PC-3 (cell line): ENCODE measurements around the gene MAD1L1. TPM values are rescaled to one million over a fixed set of nuclear protein-coding genes. Genes with fewer than 3 reads are reported as not detected.

Experiments
- ATAC-seq: fragments of 200-7000 bp; cut with Tn5 transposase; 2 replicates; pipeline ENCODE4 v1.9.1; 2020; ENCODE audit warnings: mild to moderate bottlenecking, moderate library complexity
- BruUV-seq: library from RNA; stranded (reverse); fragments of 400-500 nt; replicated peaks from 2 replicates; lab custom pipeline; 2021; lab: Mats Ljungman, UMichigan
- CTCF ChIA-PET: fragments of 300-600 bp; sonication (Branson Sonifier 250); formaldehyde crosslinking; loops from one replicate; lab custom pipeline; 2022; ENCODE audit warnings: antibody characterized with exemption; lab: Charles Lee
- POLR2A ChIA-PET: fragments of 300-600 bp; sonication (Branson Sonifier 250); formaldehyde crosslinking; loops from one replicate; lab custom pipeline; 2022; ENCODE audit warnings: antibody characterized with exemption; ENCODE audit not compliant: unreplicated experiment; lab: Charles Lee
- DNase-seq: peaks from one replicate; pipeline ENCODE4 v3.0.0-alpha.2; 2015
- H2AFZ ChIP-seq: fragments of 300-600 bp; sonication (generic); 2 replicates; pipeline ENCODE4 v1.6.0; 2016; ENCODE audit warnings: antibody characterized with exemption, low read length
- H3F3A ChIP-seq: fragments of 300-600 bp; sonication (generic); one replicate; pipeline ENCODE4 v1.6.0; 2017; ENCODE audit warnings: antibody characterized with exemption, low read length, control low read depth, mild to moderate bottlenecking; ENCODE audit not compliant: unreplicated experiment
- H3K27ac ChIP-seq: fragments of 300-600 bp; sonication (generic); 2 replicates; pipeline ENCODE4 v1.5.1; 2016; ENCODE audit warnings: mild to moderate bottlenecking, low read length
- H3K27me3 ChIP-seq: fragments of 300-600 bp; sonication (generic); 2 replicates; pipeline ENCODE4 v1.6.1; 2016; ENCODE audit warnings: low read length, mixed read lengths
- H3K36me3 ChIP-seq: fragments of 300-600 bp; sonication (generic); 2 replicates; pipeline ENCODE4 v1.6.1; 2016; ENCODE audit warnings: low read depth, mixed run types, low read length, mixed read lengths
- H3K4me1 ChIP-seq: fragments of 300-600 bp; sonication (generic); 2 replicates; pipeline ENCODE4 v1.5.1; 2016; ENCODE audit warnings: low read length; ENCODE audit not compliant: insufficient read depth
- H3K4me2 ChIP-seq: fragments of 300-600 bp; sonication (generic); 2 replicates; pipeline ENCODE4 v1.6.0; 2016; ENCODE audit warnings: low read length
- H3K4me3 ChIP-seq: fragments of 300-600 bp; sonication (generic); 2 replicates; pipeline ENCODE4 v1.5.1; 2016; ENCODE audit warnings: mild to moderate bottlenecking, low read length, mixed read lengths
- H3K79me2 ChIP-seq: fragments of 300-600 bp; sonication (generic); 2 replicates; pipeline ENCODE4 v1.6.1; 2017; ENCODE audit warnings: low read length, mixed read lengths
- H3K9ac ChIP-seq: fragments of 300-600 bp; sonication (generic); 2 replicates; pipeline ENCODE4 v1.6.0; 2016; ENCODE audit warnings: mild to moderate bottlenecking, low read length
- H3K9me2 ChIP-seq: fragments of 300-600 bp; sonication (generic); replicated peaks from 2 replicates; pipeline ENCODE4 v1.6.1; 2016; ENCODE audit warnings: mixed run types, low read length, mixed read lengths
- H3K9me3 ChIP-seq: fragments of 300-600 bp; sonication (generic); 2 replicates; pipeline ENCODE4 v1.6.1; 2016; ENCODE audit warnings: low read length, mixed read lengths
- H4K20me1 ChIP-seq: fragments of 300-600 bp; sonication (generic); 2 replicates; pipeline ENCODE4 v1.6.1; 2016; ENCODE audit warnings: low read length, mixed read lengths
- EZH2 ChIP-seq: fragments of 300-600 bp; sonication (generic); IDR thresholded peaks from one replicate; pipeline ENCODE4 v1.6.1; 2017; ENCODE audit warnings: antibody characterized with exemption, mild to moderate bottlenecking, low read length; ENCODE audit not compliant: unreplicated experiment
- EZH2phosphoT487 ChIP-seq: fragments of 300-600 bp; sonication (generic); IDR thresholded peaks from 2 replicates; pipeline ENCODE4 v1.6.1; 2018; ENCODE audit warnings: mild to moderate bottlenecking, antibody characterized with exemption, low read length, borderline replicate concordance
- intact Hi-C: fragments of 100-400 bp; cut with micrococcal nuclease; formaldehyde crosslinking; loops from 2 replicates; pipeline ENCODE4 v1.9.0; 2023
- total RNA-seq: library from RNA; depleted of rRNA; stranded (reverse); fragments of >200 nt; gene quantifications from 2 replicates; pipeline ENCODE4 v1.2.3, GENCODE V29; 2014
- TF ChIP-seq, protein P1 (sequence below): fragments of 300-600 bp; sonication (generic); conservative IDR thresholded peaks from 2 replicates; pipeline ENCODE4 v1.5.1; 2017; ENCODE audit warnings: antibody characterized with exemption, low read depth, mild to moderate bottlenecking, low read length

The MAD1L1 gene
- total RNA-seq, 1 experiment from 2014 or later = 88.4 TPM

DNA sequence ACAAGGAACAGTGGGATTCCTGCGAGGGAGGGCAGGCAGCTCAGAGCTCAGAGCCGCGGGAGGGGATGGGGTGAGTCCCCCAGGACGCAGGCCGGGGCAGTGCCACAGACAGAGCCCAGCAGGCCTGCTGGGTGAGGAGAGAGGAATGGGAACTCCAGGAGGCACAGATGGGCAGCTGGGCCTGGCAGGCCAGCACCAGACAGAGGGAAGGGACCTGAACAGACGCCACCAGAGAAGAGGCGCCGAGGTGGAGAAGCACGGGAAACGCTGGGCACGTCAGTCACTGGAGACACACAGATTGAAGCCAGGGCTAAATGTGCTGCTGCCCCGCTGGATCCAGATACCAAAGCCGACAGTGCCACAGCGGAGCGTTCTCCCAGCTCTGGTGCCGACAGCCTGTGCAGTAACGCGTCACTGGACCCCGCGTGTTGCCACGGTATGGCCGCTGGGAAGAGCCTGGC is 225.8 kb downstream of the MAD1L1 start:
- CTCF ChIA-PET = no interaction called here
- DNase-seq (no peak), ATAC-seq (no peak)
- Histone ChIP-seq H3F3A (no peaks in the 10 kb centered on the region), H3K36me3 (no peaks in the 10 kb centered on the region), H4K20me1 (no peaks in the 10 kb centered on the region), H3K9ac (no peak overlapping the region), H3K4me1 (no peaks in the 10 kb centered on the region), H3K4me3 (no peak overlapping the region), H2AFZ (no peak overlapping the region), H3K79me2 (no peaks in the 10 kb centered on the region), H3K27me3 (no peaks in the 10 kb centered on the region), H3K9me3 (no peaks in the 10 kb centered on the region), H3K9me2 (no peaks in the 10 kb centered on the region), H3K4me2 (no peak overlapping the region), H3K27ac (no peak overlapping the region)
- no TSS peak for BruUV-seq
- POLR2A ChIA-PET = no interaction called here
- intact Hi-C loops = no loop called here
- TF ChIP-seq EZH2 = no peak
- TF ChIP-seq EZH2phosphoT487 = no peak
- TF ChIP-seq, protein P1, sequence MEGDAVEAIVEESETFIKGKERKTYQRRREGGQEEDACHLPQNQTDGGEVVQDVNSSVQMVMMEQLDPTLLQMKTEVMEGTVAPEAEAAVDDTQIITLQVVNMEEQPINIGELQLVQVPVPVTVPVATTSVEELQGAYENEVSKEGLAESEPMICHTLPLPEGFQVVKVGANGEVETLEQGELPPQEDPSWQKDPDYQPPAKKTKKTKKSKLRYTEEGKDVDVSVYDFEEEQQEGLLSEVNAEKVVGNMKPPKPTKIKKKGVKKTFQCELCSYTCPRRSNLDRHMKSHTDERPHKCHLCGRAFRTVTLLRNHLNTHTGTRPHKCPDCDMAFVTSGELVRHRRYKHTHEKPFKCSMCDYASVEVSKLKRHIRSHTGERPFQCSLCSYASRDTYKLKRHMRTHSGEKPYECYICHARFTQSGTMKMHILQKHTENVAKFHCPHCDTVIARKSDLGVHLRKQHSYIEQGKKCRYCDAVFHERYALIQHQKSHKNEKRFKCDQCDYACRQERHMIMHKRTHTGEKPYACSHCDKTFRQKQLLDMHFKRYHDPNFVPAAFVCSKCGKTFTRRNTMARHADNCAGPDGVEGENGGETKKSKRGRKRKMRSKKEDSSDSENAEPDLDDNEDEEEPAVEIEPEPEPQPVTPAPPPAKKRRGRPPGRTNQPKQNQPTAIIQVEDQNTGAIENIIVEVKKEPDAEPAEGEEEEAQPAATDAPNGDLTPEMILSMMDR = no peak

DNA sequence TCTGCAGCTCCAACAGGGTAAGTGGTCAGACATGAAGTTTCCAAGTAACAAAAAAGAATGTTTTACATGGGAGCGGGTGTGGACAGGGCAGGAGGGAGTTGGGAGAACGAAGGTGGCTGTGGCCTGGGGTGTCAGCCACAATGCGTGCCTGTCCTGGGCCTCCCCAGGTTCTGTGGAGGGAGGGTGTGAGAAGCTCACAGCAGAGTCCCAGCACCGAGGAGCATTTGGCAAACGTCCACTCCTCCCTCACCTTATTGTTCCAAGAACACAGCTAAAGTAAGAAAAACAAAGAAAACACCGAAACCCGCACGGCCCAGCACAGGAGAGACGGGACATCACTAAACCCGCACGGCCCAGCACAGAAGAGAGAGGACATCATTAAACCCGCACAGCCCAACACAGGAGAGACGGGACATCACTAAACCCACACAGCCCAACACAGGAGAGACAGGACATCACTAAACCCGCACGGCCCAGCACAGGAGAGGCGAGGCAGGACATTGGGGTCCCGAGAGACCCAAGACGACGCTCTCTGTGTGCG is 226.4 kb downstream of the MAD1L1 start:
- BruUV-seq = no TSS peak
- Histone ChIP-seq H3F3A (no peaks in the 10 kb centered on the region), H3K9ac (no peak overlapping the region), H3K79me2 (no peaks in the 10 kb centered on the region), H3K27me3 (no peaks in the 10 kb centered on the region), H3K9me3 (no peaks in the 10 kb centered on the region), H3K4me3 (no peak overlapping the region), H4K20me1 (no peaks in the 10 kb centered on the region), H3K27ac (no peak overlapping the region), H2AFZ (no peak overlapping the region), H3K4me2 (no peak overlapping the region), H3K4me1 (no peaks in the 10 kb centered on the region), H3K36me3 (no peaks in the 10 kb centered on the region), H3K9me2 (no peaks in the 10 kb centered on the region)
- ChIA-PET POLR2A (no interaction called here), CTCF (no interaction called here)
- intact Hi-C loops = no loop called here
- TF ChIP-seq EZH2phosphoT487 (no peak), EZH2 (no peak)
- TF ChIP-seq, protein P1 = no peak
- no peak for ATAC-seq
- no peak for DNase-seq

DNA sequence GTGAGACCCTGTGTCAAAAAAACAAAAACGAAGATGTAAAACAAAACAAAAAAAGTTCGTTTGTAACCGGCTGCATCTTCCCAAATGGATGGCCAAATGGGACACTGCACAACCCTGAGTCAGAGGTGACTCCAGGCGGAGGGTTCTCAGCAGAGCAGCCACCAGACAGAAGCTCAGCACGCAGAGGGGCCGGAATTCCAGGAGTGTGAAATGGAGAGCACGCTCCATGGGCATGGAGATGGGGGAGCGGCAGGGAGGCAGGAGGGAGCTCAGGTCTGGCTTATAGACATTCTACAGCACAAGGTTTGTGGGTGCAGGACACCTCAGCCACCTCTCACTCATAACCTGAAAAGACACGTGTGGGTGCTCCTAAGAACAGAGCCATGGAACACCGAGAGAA is 227.0 kb downstream of the MAD1L1 start:
- Histone ChIP-seq H3K9me3 (no peaks in the 10 kb centered on the region), H3K27me3 (no peaks in the 10 kb centered on the region), H3K4me1 (no peaks in the 10 kb centered on the region), H3K27ac (no peak overlapping the region), H3F3A (no peaks in the 10 kb centered on the region), H3K4me2 (no peak overlapping the region), H4K20me1 (no peaks in the 10 kb centered on the region), H3K9me2 (no peaks in the 10 kb centered on the region), H2AFZ (no peak overlapping the region), H3K36me3 (no peaks in the 10 kb centered on the region), H3K79me2 (no peaks in the 10 kb centered on the region), H3K4me3 (no peak overlapping the region), H3K9ac (no peak overlapping the region)
- ChIA-PET POLR2A (no interaction called here), CTCF (no interaction called here)
- intact Hi-C loops = no loop called here
- no peak for ATAC-seq
- DNase-seq = no peak
- TF ChIP-seq, protein P1 = no peak
- no peak for TF ChIP-seq EZH2
- no peak for TF ChIP-seq EZH2phosphoT487
- BruUV-seq = no TSS peak
